Smooth muscle cell (in vitro differentiated cells): Measurements from ENCODE around the gene TMEM258. TPM values are rescaled to one million over a fixed set of nuclear protein-coding genes. Genes with fewer than 3 reads are reported as not detected.

Experiments used
- DNase-seq: peaks from one replicate; lab custom pipeline; 2025; ENCODE audit not compliant: unreplicated experiment; lab: John Stamatoyannopoulos, UW
- H2AFZ ChIP-seq: fragments of 200-600 bp; sonication (generic); 2 replicates; pipeline ENCODE4 v1.6.0; 2016; ENCODE audit warnings: antibody characterized with exemption, low read depth, mild to moderate bottlenecking
- H3F3A ChIP-seq: fragments of 200-600 bp; sonication (generic); 2 replicates; pipeline ENCODE4 v1.6.0; 2017; ENCODE audit warnings: antibody characterized with exemption, low read depth
- H3K27ac ChIP-seq: fragments of 200-600 bp; sonication (generic); 2 replicates; pipeline ENCODE4 v1.5.1; 2016; ENCODE audit warnings: low read depth, mild to moderate bottlenecking
- H3K27me3 ChIP-seq: fragments of 200-600 bp; sonication (generic); 2 replicates; pipeline ENCODE4 v1.6.1; 2016; ENCODE audit warnings: low read depth, mild to moderate bottlenecking
- H3K36me3 ChIP-seq: fragments of 200-600 bp; sonication (generic); 2 replicates; pipeline ENCODE4 v1.5.1; 2016; ENCODE audit warnings: low read depth
- H3K4me1 ChIP-seq: fragments of 200-600 bp; sonication (generic); 2 replicates; pipeline ENCODE4 v1.5.1; 2016; ENCODE audit warnings: low read depth
- H3K4me2 ChIP-seq: fragments of 200-600 bp; sonication (generic); 2 replicates; pipeline ENCODE4 v1.6.0; 2016; ENCODE audit warnings: mild to moderate bottlenecking
- H3K4me3 ChIP-seq: fragments of 200-600 bp; sonication (generic); 2 replicates; pipeline ENCODE4 v1.5.1; 2016; ENCODE audit warnings: mild to moderate bottlenecking
- H3K79me2 ChIP-seq: fragments of 200-600 bp; sonication (generic); 2 replicates; pipeline ENCODE4 v1.6.0; 2016; ENCODE audit warnings: low read depth, mild to moderate bottlenecking
- H3K9ac ChIP-seq: fragments of 200-600 bp; sonication (generic); 2 replicates; pipeline ENCODE4 v1.6.0; 2016; ENCODE audit warnings: low read depth
- H3K9me3 ChIP-seq: fragments of 200-600 bp; sonication (generic); replicated peaks from 2 replicates; pipeline ENCODE4 v1.5.1; 2016; ENCODE audit warnings: low read depth
- H4K20me1 ChIP-seq: fragments of 200-600 bp; sonication (generic); 2 replicates; pipeline ENCODE4 v1.6.0; 2016; ENCODE audit warnings: low read depth
- CTCF ChIP-seq: fragments of 200-600 bp; sonication (generic); IDR thresholded peaks from 2 replicates; pipeline ENCODE4 v1.5.1; 2017; ENCODE audit warnings: borderline replicate concordance, mild to moderate bottlenecking, antibody characterized with exemption; ENCODE audit not compliant: insufficient read depth, poor library complexity, severe bottlenecking
- WGBS: methylation state at CpG from one replicate; pipeline ENCODE4 v1.1.7; 2016; ENCODE audit warnings: low lambda C conversion rate; 5-methylcytosine and 5-hydroxymethylcytosine counted together
- polyA plus RNA-seq: library from polyadenylated mRNA; unstranded; fragments of >200 nt; fragmentation: Nextera tagmentation; extraction: Ambion mirVana; gene quantifications from 2 replicates; pipeline ENCODE4 v1.2.1, GENCODE V29; 2016
- total RNA-seq: library from RNA; depleted of rRNA; stranded (reverse); fragments of >200 nt; gene quantifications from 2 replicates; pipeline ENCODE4 v1.2.3, GENCODE V29; 2014

TMEM258 gene
- total and polyA plus RNA-seq, 2 experiments from 2014 or later, result 118 to 300 TPM

- Histone ChIP-seq H3K9ac (no peak overlapping the region), H3K79me2 (peaks cover 12% of the 10 kb centered on the region), H3K9me3 (no peaks in the 10 kb centered on the region), H4K20me1 (peaks cover 50% of the 10 kb centered on the region), H3K4me3 (no peak overlapping the region), H3K4me1 (peaks cover 21% of the 10 kb centered on the region), H3K36me3 (no peaks in the 10 kb centered on the region), H2AFZ (no peak overlapping the region), H3K4me2 (no peak overlapping the region), H3F3A (no peaks in the 10 kb centered on the region), H3K27ac (no peak overlapping the region), H3K27me3 (no peaks in the 10 kb centered on the region)
- 93% methylated on average over 13 of the region's 13 CpGs for WGBS
- DNase-seq, result no peak
- no peak for TF ChIP-seq CTCF
Measured at GRCh38 chr11:61766353-61766841, 26.0 kb downstream of the TMEM258 start.

- WGBS, result 95% methylated on average over 20 of the region's 26 CpGs
- Histone ChIP-seq H3K9ac (no peak overlapping the region), H3K9me3 (no peaks in the 10 kb centered on the region), H3K4me3 (no peak overlapping the region), H3K4me2 (no peak overlapping the region), H3K36me3 (no peaks in the 10 kb centered on the region), H3K79me2 (peaks cover 13% of the 10 kb centered on the region), H3K4me1 (peaks cover 22% of the 10 kb centered on the region), H3K27ac (no peak overlapping the region), H4K20me1 (peaks cover 57% of the 10 kb centered on the region), H3K27me3 (no peaks in the 10 kb centered on the region), H2AFZ (no peak overlapping the region), H3F3A (no peaks in the 10 kb centered on the region)
- no peak for DNase-seq
- TF ChIP-seq CTCF, result no peak
Measured at GRCh38 chr11:61765550-61766253, 26.7 kb downstream of the TMEM258 start.

- Histone ChIP-seq H3K9me3 (no peaks in the 10 kb centered on the region), H4K20me1 (peaks cover 67% of the 10 kb centered on the region), H2AFZ (no peak overlapping the region), H3K36me3 (no peaks in the 10 kb centered on the region), H3K4me1 (peaks cover 22% of the 10 kb centered on the region), H3F3A (no peaks in the 10 kb centered on the region), H3K4me3 (no peak overlapping the region), H3K79me2 (peaks cover 22% of the 10 kb centered on the region), H3K27ac (no peak overlapping the region), H3K27me3 (no peaks in the 10 kb centered on the region), H3K4me2 (no peak overlapping the region), H3K9ac (no peak overlapping the region)
- DNase-seq, result no peak
- TF ChIP-seq CTCF, result no peak
- WGBS, result 86% methylated on average over 12 of the region's 22 CpGs
Measured at GRCh38 chr11:61764606-61765260, 27.7 kb downstream of the TMEM258 start.
